Endothelial cell of umbilical vein (primary cell): ENCODE data around the gene ZNF511.

Source experiments
- CTCF ChIP-seq, 2 donors: IDR thresholded peaks; 1 replicate in 1 of 2; 2 replicates in 1 of 2; pipeline ENCODE4 v1.5.1; 2011; ENCODE audit warnings: low read length in 2 of 2, mild to moderate bottlenecking in 2 of 2, moderate library complexity in 2 of 2, control low read depth in 1 of 2, inconsistent platforms in 1 of 2, low read depth in 1 of 2; ENCODE audit not compliant: insufficient read depth in 1 of 2; ENCODE audit errors: extremely low read depth in 1 of 2
- EZH2 ChIP-seq: IDR thresholded peaks from 2 replicates; pipeline ENCODE4 v1.6.1; 2012; ENCODE audit warnings: borderline replicate concordance, low read depth, mild to moderate bottlenecking, moderate library complexity, low read length, inconsistent platforms; ENCODE audit not compliant: severe bottlenecking
- FOS ChIP-seq: IDR thresholded peaks from 2 replicates; pipeline ENCODE4 v1.6.1; 2011; ENCODE audit warnings: mild to moderate bottlenecking, low read length, moderate library complexity, borderline replicate concordance; ENCODE audit not compliant: insufficient read depth
- POLR2A ChIP-seq: IDR thresholded peaks from 2 replicates; pipeline ENCODE4 v1.6.1; 2012; ENCODE audit warnings: low read depth, mild to moderate bottlenecking, control low read depth, low read length
- POLR2AphosphoS5 ChIP-seq: IDR thresholded peaks from 2 replicates; pipeline ENCODE4 v1.6.1; 2012; ENCODE audit warnings: low read depth, mild to moderate bottlenecking, control low read depth, low read length, moderate library complexity; ENCODE audit not compliant: insufficient read depth
- TF ChIP-seq, protein P1 (sequence below): IDR thresholded peaks from 2 replicates; pipeline ENCODE4 v1.6.1; 2011; ENCODE audit not compliant: insufficient read depth, insufficient read length

DNA sequence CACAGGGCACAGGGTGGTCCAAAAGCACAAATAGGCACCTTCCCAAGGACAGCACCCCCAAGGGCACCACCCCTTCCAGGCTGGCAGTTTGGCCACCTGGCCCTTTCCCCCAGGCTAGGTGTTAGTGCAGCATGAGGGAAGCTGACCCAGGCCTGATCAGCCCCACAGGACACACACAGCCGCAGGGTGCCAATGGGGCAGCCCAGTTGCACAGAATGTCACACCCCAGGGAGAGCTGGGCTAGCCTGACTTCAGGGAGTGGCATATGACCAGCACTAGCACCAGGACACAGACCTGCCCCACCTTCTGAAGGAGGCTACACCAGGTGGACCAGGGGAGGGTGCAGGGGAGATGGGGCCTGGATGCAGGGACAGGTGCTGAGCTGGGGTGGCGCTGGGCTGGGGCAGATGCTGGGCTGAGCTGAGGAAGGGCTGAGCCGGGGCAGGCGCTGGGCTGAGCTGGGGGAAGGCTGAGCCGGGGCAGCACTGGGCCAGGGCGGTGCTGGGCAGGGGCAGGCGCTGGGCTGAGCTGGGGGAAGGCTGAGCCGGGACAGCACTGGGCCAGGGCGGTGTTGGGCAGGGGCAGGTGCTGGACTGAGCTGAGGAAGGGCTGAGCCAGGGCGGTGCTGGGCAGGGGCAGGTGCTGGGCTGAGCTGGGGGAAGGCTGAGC is 28.2 kb upstream of the ZNF511 start:
- no peak for TF ChIP-seq CTCF (IDR thresholded peaks at IDR 0.05; ENCODE audit: extremely low read depth in 1 of 2, insufficient read depth in 1 of 2, low read depth in 1 of 2, low read length in 2 of 2)
- no peak for TF ChIP-seq POLR2A
- TF ChIP-seq POLR2AphosphoS5 = no peak
- TF ChIP-seq EZH2 = no peak
- TF ChIP-seq, protein P1, sequence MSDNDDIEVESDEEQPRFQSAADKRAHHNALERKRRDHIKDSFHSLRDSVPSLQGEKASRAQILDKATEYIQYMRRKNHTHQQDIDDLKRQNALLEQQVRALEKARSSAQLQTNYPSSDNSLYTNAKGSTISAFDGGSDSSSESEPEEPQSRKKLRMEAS = no peak
- no peak for TF ChIP-seq FOS
